GM12878 (cell line): ENCODE results near the gene FBN3. TPM values are rescaled to one million over a fixed set of nuclear protein-coding genes. Genes with fewer than 3 reads are reported as not detected.

ENCODE experiments used
- ATAC-seq: fragments of 200-7000 bp; cut with Tn5 transposase; 3 replicates; pipeline ENCODE4 v1.9.1; 2020; ENCODE audit warnings: mild to moderate bottlenecking, moderate library complexity
- BruUV-seq: library from RNA; stranded (reverse); fragments of 400-500 nt; replicated peaks from 2 replicates; lab custom pipeline; 2021; lab: Mats Ljungman, UMichigan
- CTCF ChIA-PET: fragments of 300-600 bp; sonication (Branson Sonifier 250); formaldehyde crosslinking; extraction: SDS; loops from one replicate; lab custom pipeline; 2021; ENCODE audit warnings: inconsistent platforms; lab: Yijun Ruan, JAX
- POLR2A ChIA-PET: fragments of 350-600 bp; formaldehyde crosslinking; extraction: SDS; loops from one replicate; lab custom pipeline; 2021; ENCODE audit warnings: inconsistent platforms; lab: Charles Lee
- RAD21 ChIA-PET: fragments of 300-600 bp; sonication (Branson Sonifier 250); formaldehyde crosslinking; loops from one replicate; lab custom pipeline; 2023; ENCODE audit warnings: antibody characterized with exemption; ENCODE audit not compliant: unreplicated experiment; lab: Charles Lee
- SMC1A ChIA-PET: fragments of 300-600 bp; sonication (Branson Sonifier 250); formaldehyde crosslinking; loops from one replicate; lab custom pipeline; 2023; ENCODE audit not compliant: unreplicated experiment, uncharacterized antibody; lab: Charles Lee
- DNase-seq: peaks from one replicate; pipeline ENCODE4 v3.0.0-alpha.2; 2011; ENCODE audit warnings: low read depth, low spot score
- FAIRE-seq: peaks from 3 replicates; lab custom pipeline; 2011; peaks lifted over from hg19 to GRCh38; lab: Jason Lieb, UNC
- H2AFZ ChIP-seq: 2 replicates; pipeline ENCODE4 v1.6.0; 2011; ENCODE audit warnings: low read depth, low read length, control low read depth; ENCODE audit not compliant: control insufficient read depth
- H3K27ac ChIP-seq: 2 replicates; pipeline ENCODE4 v1.5.1; 2011; ENCODE audit warnings: control low read depth; ENCODE audit not compliant: control insufficient read depth, insufficient read depth
- H3K27me3 ChIP-seq, 2 experiments: replicated peaks in 1 of 2; 2 replicates each; pipeline versions ENCODE4 v1.6.0 to v1.6.1; 2011; ENCODE audit warnings: low read length in 1 of 2; ENCODE audit not compliant: control insufficient read depth in 2 of 2, insufficient read depth in 2 of 2
- H3K36me3 ChIP-seq, 2 experiments: 2 replicates each; pipeline ENCODE4 v1.5.1; 2011; ENCODE audit warnings: low read length in 1 of 2; ENCODE audit not compliant: control insufficient read depth in 2 of 2, insufficient read depth in 2 of 2
- H3K4me1 ChIP-seq: 2 replicates; pipeline ENCODE4 v1.6.1; 2011; ENCODE audit warnings: mild to moderate bottlenecking, low read length, moderate library complexity, mixed read lengths; ENCODE audit not compliant: control insufficient read depth, insufficient read depth
- H3K4me2 ChIP-seq: 2 replicates; pipeline ENCODE4 v1.6.0; 2011; ENCODE audit warnings: control low read depth; ENCODE audit not compliant: control insufficient read depth, insufficient read depth
- H3K4me3 ChIP-seq: fragments of 200-600 bp; sonication (generic); 2 replicates; pipeline ENCODE4 v1.5.1; 2016
- H3K79me2 ChIP-seq: 2 replicates; pipeline ENCODE4 v1.6.0; 2011; ENCODE audit warnings: low read length; ENCODE audit not compliant: control insufficient read depth, insufficient read depth
- H3K9ac ChIP-seq: 2 replicates; pipeline ENCODE4 v1.8.0; 2011; ENCODE audit warnings: low read length, control low read depth, mixed read lengths; ENCODE audit not compliant: control insufficient read depth, insufficient read depth
- H3K9me3 ChIP-seq: replicated peaks from 3 replicates; pipeline ENCODE4 v1.5.1; 2011; ENCODE audit warnings: mild to moderate bottlenecking, low read length; ENCODE audit not compliant: control insufficient read depth, insufficient read depth
- H4K20me1 ChIP-seq: 2 replicates; pipeline ENCODE4 v1.6.0; 2011; ENCODE audit not compliant: control insufficient read depth, insufficient read depth
- CHD4 ChIP-seq: fragments of 200-600 bp; sonication (generic); IDR thresholded peaks from 2 replicates; pipeline ENCODE4 v1.6.1; 2016; ENCODE audit warnings: mild to moderate bottlenecking
- EED ChIP-seq: sonication (generic); IDR thresholded peaks from 2 replicates; pipeline ENCODE4 v1.6.1; 2016; ENCODE audit warnings: antibody characterized with exemption, low read depth
- HSF1 ChIP-seq: fragments of 150-350 bp; IDR thresholded peaks from 2 replicates; pipeline ENCODE4 v1.6.1; 2014; ENCODE audit warnings: mild to moderate bottlenecking, low read depth, low read length
- IRF5 ChIP-seq: fragments of 450-650 bp; IDR thresholded peaks from 2 replicates; pipeline ENCODE4 v1.6.1; 2017; ENCODE audit warnings: borderline replicate concordance
- MYC ChIP-seq: IDR thresholded peaks from 2 replicates; pipeline ENCODE4 v1.6.1; 2011; ENCODE audit warnings: mild to moderate bottlenecking, low read length, moderate library complexity, inconsistent platforms; ENCODE audit not compliant: insufficient read depth, insufficient replicate concordance, insufficient read length, severe bottlenecking
- RBBP5 ChIP-seq: fragments of 200-600 bp; sonication (generic); conservative IDR thresholded peaks from 2 replicates; pipeline ENCODE4 v1.6.1; 2016
- SREBF1 ChIP-seq: IDR thresholded peaks from 2 replicates; pipeline ENCODE4 v1.6.1; 2012; ENCODE audit warnings: mild to moderate bottlenecking, low read length
- SRF ChIP-seq, 2 experiments: IDR thresholded peaks; 2 replicates each; pipeline ENCODE4 v1.6.1; 2011; ENCODE audit warnings: low read depth in 2 of 2, low read length in 2 of 2, mild to moderate bottlenecking in 1 of 2, moderate library complexity in 1 of 2
- ZBTB11 ChIP-seq: fragments of 450-650 bp; formaldehyde crosslinking; IDR thresholded peaks from 2 replicates; pipeline ENCODE4 v1.5.0; 2022; ENCODE audit warnings: mild to moderate bottlenecking, missing genetic modification characterization
- WGBS: methylation state at CpG from one replicate; pipeline ENCODE4 v1.1.6; 2016; ENCODE audit warnings: low lambda C conversion rate; ENCODE audit not compliant: insufficient replicate concordance, insufficient coverage; ENCODE audit errors: missing lambda C conversion rate; 5-methylcytosine and 5-hydroxymethylcytosine counted together
- in situ Hi-C: fragments of 300-500 bp; cut with MboI; formaldehyde crosslinking; loops from 9 replicates; pipeline ENCODE4 v1.14.3; 2018; ENCODE audit warnings: mixed read lengths
- intact Hi-C: fragments of 100-400 bp; cut with micrococcal nuclease; formaldehyde crosslinking; loops from one replicate; pipeline ENCODE4 v1.14.2; 2022; ENCODE audit not compliant: unreplicated experiment
- polyA plus RNA-seq, 11 experiments: library from polyadenylated mRNA; depleted of rRNA in 4 of 11; unstranded in 6 of 11; stranded (reverse) in 5 of 11; fragments of >200 nt; fragmentation: Nextera tagmentation in 4 of 11; fragmentation: Illumina TruSeq in 1 of 11; extraction: Ambion mirVana in 4 of 11; extraction: Trizol in 1 of 11; gene quantifications; 1 replicate in 1 of 11; 2 replicates in 10 of 11; pipeline versions ENCODE4 v1.2.1 to v1.2.3, GENCODE V29; 2011 to 2016; ENCODE audit warnings: inconsistent platforms in 2 of 11, missing spikeins in 2 of 11, low read depth in 1 of 11
- total RNA-seq, 4 experiments: library from RNA; depleted of rRNA in 3 of 4; stranded (reverse); fragments of >200 nt in 3 of 4; fragmentation: Illumina TruSeq in 1 of 4; extraction: Trizol in 1 of 4; gene quantifications; 2 replicates each; pipeline versions ENCODE4 v1.2.1 to v1.2.3, GENCODE V29; 2013 to 2021
- TF ChIP-seq, protein P1 (sequence below): IDR thresholded peaks from 2 replicates; pipeline ENCODE4 v1.6.1; 2011; ENCODE audit warnings: borderline replicate concordance, low read depth, mild to moderate bottlenecking, moderate library complexity, low read length; ENCODE audit not compliant: insufficient read depth, poor library complexity, severe bottlenecking

Gene FBN3
- total and polyA plus RNA-seq, 10 of the 15 experiments (the other 5 are each of a cell fraction or from before 2014, with no cell fraction given) = 0.05 TPM; not detected in 9

DNA sequence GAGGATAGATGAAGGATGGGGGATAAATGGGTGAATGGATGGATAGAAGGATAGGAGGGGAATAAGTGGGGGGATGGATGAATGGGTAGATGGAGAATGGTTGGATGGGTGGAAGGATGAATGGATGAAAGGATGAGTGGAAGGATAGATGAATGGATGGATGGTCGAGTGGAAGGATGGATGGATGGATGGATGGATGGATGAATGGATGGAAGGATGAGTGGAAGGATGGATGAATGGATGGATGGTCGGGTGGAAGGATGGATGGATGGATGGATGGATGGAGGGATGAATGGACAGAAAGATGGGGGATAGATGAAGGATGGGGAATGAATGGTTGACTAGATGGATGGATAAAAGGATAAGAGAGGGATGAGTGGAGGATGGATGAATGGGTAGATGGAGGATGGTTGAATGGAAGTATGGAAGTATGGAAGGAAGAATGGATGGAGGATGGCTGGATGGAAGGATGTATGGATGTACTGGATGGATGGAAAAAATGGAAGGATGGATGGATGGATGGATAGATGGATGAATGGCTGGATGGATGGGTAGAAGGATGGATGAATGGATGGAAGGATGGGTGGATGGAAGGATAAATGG, 42.0 kb downstream of the FBN3 start (continued):
- TF ChIP-seq, protein P1, sequence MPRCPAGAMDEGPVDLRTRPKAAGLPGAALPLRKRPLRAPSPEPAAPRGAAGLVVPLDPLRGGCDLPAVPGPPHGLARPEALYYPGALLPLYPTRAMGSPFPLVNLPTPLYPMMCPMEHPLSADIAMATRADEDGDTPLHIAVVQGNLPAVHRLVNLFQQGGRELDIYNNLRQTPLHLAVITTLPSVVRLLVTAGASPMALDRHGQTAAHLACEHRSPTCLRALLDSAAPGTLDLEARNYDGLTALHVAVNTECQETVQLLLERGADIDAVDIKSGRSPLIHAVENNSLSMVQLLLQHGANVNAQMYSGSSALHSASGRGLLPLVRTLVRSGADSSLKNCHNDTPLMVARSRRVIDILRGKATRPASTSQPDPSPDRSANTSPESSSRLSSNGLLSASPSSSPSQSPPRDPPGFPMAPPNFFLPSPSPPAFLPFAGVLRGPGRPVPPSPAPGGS = no peak
- TF ChIP-seq SRF (IDR thresholded peaks at IDR 0.05; ENCODE audit: low read depth in 2 of 2, low read length in 2 of 2) (no peak), CHD4 (no peak), SREBF1 (no peak), ZBTB11 (CRISPR knock-in tag) (no peak), MYC (no peak)

DNA sequence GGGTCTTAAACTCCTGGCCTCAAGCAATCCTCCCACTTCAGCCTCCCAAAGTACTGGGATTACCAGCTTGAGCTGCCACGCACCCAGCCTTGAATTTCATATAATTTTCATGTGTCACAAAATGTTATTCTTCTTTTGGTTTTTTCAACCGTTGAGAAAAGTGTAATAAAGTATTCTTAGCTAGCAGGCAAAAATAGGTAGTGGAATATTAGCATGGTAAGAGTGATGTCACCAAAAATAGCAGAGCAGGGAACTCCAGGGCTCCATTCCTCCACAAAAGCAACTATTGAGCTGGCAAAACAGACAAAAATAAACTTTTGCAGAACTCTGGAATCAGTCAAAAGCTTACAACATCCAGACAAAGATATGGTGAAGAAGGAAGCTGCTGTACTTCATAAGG, 43.9 kb downstream of the FBN3 start:
- 43% methylated on average over 2 of the region's 2 CpGs for WGBS

More for the DNA sequence above, 43.9 kb downstream of the FBN3 start:
- CTCF ChIA-PET = no interaction called here
- Histone ChIP-seq H3K27ac (no peak overlapping the region), H3K27me3 (no peaks in the 10 kb centered on the region), H2AFZ (no peak overlapping the region), H3K4me3 (no peak overlapping the region), H3K9me3 (no peaks in the 10 kb centered on the region; the same call in 2 of the 3 replicates), H4K20me1 (no peaks in the 10 kb centered on the region), H3K36me3 (no peaks in the 10 kb centered on the region), H3K79me2 (no peaks in the 10 kb centered on the region), H3K4me2 (no peak overlapping the region), H3K4me1 (no peaks in the 10 kb centered on the region), H3K9ac (no peak overlapping the region)
- no TSS peak for BruUV-seq
- POLR2A ChIA-PET = no interaction called here
- intact Hi-C loops = no loop called here
- no peak for TF ChIP-seq IRF5
- TF ChIP-seq HSF1 = no peak
- no peak for TF ChIP-seq EED
- no peak for TF ChIP-seq RBBP5
- FAIRE-seq = no peak
- DNase-seq = no peak
- no peak for ATAC-seq
- in situ Hi-C loops = no loop called here
- RAD21 ChIA-PET = interaction anchor here (0.5 kb wide), 1 partner anchor 64 kb away, joined by 3 read pairs; no protein-coding TSS in a partner anchor
- SMC1A ChIA-PET = no interaction called here
